Spleen (tissue), 7 donors: ENCODE measurements around the gene MATN3.

Source experiments
- CTCF ChIP-seq, 11 experiments: fragments of 200-600 bp in 7 of 11; fragments of 450-650 bp in 4 of 11; sonication (generic) in 4 of 11; IDR thresholded peaks in 8 of 11; conservative IDR thresholded peaks in 3 of 11; 1 replicate in 7 of 11; 2 replicates in 4 of 11; pipeline versions ENCODE4 v1.4.0 to v1.8.0; 2016 to 2021; ENCODE audit warnings: antibody characterized with exemption in 11 of 11, inconsistent platforms in 4 of 11, mild to moderate bottlenecking in 1 of 11
- POLR2A ChIP-seq, 3 donors: fragments of 450-650 bp; IDR thresholded peaks; one replicate each; pipeline ENCODE4 v1.5.1; 2017; ENCODE audit warnings: antibody characterized with exemption in 3 of 3, mild to moderate bottlenecking in 1 of 3
- donor health status: DM: no; HTN: no; CAD: no; lungs with moderate emphysema.
- donor health status: DM: no; HTN: no; CAD: no.
- donor health status: DM: no; HTN: no; CAD: no.

DNA sequence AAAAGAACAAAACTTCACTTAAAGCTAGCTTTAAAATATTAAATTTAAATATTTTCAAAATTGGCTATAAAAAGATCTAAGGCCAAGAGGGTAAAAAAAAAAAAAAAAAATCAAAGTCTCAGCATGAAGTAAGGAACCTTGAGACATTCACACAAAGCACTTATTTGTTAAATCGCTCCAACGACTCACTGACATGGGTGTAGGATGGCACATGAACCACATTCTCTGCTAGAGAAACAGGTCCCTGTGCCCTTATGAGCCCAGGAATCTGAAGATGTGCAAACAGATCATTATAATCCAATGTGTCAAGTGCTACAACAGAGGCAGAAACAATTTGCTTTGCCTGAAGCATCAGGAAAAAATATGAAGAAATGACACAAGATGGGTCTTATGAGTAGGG is 25.2 kb upstream of the MATN3 start:
- TF ChIP-seq POLR2A (IDR thresholded peaks at IDR 0.05), result no peak
- no peak for TF ChIP-seq CTCF (IDR thresholded peaks at IDR 0.05 in 8 of 11, conservative IDR thresholded peaks at IDR 0.05 in 3 of 11)
